GM18498 (cell line): ENCODE data around the gene VGLL4.

Experiments
- ATAC-seq: cut with Tn5 transposase; IDR thresholded peaks from one replicate; pipeline ENCODE4 v1.9.1; 2021; ENCODE audit warnings: mild to moderate bottlenecking, moderate library complexity; ENCODE audit not compliant: unreplicated experiment

The VGLL4 gene

DNA sequence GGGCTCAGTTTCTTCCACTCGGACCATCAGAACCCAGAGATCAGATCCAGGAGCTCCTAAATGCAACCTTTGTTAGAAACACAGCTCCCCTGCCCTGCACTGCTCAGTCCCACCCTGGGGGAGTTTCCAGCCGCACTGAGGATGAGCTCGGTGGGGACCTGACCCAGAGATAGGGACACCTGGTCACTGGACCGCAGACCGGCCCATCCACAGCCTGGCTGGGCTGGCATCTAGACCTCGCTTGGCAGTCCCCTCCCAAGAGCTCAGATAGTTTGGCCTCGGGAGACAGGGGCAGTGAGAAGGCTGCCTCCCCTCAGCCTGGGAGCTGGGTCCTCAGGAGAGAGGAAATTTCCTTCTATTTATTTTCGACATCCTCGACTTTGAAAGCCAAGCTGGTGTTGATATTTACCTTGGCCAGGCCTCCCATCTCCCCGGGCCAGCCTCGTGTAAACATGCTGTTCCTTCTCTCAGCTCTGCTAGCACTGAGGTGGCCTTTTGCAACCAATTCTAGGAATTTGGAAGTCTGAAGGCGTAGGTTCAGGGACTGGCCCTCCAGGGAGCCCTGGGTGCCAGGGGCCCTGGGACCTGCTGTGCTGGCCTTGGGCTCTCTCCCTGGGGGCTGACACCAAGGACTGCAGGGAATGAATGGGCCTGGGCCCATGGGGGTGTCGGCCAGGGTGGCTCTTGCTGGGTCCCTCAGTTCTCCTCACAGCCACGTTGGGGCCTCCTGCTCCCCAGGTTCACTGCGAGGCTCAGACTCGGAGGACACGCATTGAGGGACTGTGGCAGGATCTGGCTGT is 90.1 kb downstream of the VGLL4 start:
- ATAC-seq, result no peak

DNA sequence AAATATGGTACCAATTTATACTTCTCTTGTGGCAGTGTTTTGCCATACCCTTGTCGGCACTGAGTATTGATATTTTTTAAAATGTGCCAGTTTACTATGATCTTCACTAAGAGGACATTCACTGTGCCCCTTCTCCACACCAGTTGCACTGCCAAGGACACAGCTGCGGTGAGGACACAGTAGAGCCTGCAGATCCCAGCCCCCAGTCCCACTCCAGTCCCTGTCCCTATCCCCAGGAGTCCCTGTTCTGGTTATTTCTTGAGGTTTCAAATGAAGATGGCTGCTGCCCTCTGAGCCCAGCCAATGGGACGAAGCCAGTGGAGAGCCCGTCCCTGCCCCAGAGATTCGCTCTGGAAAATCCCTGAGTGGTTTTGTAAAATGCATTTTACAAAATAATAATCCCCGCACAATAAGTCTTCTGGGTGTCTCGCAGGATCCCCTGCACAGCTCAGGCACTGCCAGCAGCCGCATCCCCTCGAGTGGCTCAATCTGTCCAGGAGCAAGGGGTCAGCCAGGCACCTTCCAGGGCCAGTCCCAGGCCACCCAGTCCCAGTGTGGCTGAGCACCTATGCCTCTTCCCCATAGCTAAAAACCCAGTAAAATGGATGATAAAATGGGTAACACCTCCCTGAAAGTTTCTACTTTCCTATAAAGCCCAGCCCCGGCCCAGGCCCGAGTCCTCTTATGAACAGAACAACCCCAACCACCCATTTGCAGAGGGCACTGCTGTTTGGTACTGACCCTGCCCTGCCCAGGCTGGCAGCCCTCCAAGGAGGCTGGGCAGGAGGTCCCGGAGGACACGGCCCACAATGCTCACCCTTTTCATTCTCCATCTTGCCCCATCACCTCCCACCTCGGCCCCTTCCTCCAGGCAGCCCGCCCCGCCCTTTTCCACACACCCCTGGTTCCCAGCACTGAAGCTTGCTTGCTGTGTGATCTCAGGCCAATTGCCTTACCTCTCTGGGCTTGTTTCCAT is 91.1 kb downstream of the VGLL4 start:
- no peak for ATAC-seq

DNA sequence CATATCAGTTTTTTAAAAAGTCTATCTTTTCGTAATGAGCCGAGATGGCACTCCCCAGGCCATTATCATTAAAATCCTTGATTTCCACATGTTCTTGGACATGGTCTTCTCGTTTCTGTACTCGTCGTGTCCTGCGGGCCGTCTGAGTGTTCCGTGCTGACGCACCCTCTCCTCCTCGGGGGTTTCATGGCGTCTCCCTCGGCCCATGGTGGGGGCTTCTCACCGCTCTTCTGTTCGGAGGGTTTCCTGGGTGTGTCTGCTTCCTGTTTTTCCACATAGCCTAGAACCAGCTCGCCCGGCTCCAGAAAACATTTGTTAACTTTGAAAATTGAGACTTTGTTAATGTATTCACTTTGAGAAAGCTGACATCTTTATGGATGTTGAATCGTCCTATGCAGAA is 92.7 kb downstream of the VGLL4 start:
- ATAC-seq, result no peak

DNA sequence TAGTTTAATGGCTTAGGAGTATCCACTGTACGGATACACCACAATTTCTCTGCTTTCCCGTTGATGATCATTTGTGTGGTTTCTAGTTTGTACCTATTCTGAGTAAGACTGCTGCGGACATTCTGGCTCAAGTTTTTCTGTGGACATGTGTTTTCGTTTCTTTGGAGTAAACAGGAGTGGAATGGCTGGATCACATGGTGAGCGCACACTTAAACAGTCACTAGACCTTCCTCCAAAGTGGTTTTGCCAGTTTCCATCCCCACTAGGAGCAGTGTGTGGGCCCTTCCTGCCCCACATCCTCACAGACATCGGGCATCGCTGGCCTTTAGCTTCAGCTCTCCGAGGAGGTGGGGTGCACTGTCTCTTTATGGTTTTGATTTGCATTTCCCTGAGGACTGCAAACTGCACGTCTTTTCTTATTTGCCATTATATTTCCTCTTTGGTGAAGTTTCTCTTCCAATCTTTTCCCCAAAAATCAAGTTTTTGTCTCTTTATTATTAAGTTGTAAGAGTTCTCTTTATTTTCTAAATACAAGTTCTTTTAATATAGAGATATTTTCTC is 94.1 kb downstream of the VGLL4 start:
- ATAC-seq, result no peak

DNA sequence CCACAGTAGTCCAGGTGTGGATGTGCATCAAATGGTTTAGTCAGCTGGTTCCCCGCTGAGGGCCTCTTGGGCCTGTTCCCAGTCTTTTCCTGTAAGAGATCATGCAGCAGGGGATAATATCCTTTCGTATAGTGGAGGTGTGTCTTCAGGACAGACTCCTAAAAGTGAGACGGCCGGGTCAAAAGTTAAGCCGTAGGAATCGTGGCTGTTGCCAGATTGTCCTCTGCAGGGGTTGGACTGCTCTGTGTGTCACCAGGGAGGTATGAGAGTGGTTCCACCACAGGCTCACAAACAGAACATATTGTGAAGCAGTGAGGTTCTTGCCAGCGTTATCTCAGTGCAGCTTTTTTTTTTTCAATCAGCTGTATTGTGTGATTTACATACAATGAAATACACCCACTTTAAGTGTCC is 95.0 kb downstream of the VGLL4 start:
- ATAC-seq, result no peak

DNA sequence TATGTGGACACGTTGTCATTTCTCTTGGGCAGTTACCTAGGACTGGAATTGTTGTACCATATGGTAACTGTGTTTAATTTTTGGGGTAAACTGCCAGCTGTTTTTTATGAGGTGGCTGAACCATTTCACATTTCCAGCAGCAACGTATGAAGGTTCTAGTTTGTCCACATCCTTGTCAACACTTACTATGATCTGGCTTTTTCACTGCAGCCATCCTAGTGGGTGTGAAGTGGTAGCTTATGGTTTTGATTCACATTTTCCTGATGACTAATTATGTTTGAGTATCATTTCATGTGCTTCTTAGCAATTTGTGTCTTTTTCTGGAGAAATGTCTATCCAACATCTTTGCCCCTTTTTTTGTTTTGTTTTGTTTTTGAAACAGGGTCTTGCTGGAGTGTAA is 96.2 kb downstream of the VGLL4 start:
- ATAC-seq, result no peak

DNA sequence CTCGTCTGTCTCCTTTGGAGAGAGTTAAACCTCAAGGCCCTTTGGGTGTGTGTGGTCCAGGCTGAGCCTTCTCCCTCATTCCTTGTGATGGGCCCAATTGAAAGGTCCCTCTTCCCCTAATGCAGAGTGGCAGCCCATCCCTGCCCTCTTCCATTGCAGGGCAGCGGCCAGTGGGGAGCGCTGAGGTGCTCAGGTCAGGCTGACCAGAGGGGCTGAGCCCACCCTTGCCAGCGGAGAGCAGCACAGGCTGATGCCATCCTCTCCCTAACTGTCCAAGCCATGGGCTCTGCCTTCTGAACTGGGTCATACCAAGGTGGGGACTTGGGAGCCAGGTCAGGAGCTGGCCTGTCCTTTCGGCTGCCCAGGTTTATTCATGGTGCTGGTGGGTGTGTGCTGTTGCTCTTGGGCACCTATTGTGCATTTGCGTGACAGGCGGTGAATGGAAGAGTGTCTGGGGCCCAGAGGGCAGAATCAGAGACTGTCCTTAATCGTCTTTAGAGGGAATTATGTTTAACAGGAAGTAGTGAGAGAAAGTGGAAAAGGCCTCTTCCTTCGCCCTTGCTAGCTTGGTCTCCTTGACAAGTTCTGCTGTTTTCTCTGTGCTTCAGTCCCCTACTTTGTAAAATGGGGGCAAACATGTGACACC is 96.9 kb downstream of the VGLL4 start:
- ATAC-seq, result no peak

DNA sequence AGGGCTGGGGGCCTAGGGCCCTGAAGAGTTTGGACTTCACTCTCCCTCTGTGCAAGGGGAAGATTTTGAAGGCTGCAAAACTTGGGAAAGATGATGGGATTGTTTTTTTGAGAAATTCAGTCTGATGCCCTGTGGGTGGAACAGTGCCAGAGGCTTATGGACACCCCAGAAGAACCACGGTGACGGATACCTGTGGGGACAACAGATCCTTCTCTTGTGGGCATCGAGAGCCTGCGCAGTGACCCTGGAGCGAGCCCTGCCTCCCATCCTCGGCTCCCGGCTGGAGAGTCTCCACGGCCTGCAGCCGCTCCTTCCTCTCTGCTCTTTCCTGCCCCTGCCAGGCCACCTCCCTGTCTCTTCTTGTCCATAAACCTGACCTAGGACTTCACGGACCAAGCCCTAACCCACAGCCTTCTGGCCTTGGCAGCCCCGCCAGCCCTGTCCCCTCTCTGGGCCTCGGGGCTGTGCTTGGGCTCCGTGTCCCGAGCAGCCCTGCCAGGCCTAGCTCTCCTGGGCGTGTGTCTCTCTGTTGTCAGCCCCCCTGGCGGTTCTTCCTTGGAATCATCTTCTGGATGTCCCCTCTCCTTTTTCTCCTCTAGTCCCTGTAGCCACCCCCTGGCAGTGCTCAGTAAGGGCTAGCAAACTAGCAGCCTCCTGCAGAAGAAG is 98.4 kb downstream of the VGLL4 start:
- no peak for ATAC-seq

DNA sequence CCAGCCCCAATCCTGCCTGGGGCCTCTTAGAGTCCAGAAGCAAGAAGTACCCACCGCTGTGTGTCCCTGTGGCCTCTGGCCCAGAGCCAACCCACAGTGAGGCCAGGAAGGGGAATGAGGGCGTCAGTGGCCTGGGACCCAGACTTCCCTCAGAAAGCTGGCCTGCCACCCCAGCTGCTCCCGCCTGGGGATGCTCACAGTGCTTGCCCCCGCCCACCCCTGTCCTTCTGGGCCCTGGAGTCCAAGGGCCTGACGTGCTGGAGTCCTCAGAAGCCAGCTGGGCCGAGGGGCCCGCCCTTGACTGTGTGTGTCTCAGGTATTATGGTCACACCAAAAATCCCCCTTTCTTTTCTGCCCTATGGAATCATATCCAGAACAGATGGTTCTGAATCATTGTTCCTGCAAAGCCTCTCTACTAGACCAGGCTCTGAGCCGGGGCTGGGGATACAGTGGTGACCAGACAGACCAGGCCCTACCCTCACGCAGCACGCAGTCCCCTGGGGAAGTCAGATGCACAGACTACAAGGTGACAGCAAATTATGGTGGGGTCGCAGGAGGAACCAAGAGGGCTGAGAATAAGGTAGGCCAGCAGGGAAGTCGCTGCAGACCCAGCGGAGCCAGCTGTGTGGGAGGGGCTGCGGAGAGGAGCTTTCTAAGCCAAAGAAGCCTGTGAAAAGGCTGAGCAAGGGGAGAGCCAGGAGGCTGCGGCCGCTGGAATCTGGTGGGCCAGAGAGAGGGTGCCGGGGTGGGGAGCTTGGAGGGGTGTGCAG is 99.1 kb downstream of the VGLL4 start:
- no peak for ATAC-seq

DNA sequence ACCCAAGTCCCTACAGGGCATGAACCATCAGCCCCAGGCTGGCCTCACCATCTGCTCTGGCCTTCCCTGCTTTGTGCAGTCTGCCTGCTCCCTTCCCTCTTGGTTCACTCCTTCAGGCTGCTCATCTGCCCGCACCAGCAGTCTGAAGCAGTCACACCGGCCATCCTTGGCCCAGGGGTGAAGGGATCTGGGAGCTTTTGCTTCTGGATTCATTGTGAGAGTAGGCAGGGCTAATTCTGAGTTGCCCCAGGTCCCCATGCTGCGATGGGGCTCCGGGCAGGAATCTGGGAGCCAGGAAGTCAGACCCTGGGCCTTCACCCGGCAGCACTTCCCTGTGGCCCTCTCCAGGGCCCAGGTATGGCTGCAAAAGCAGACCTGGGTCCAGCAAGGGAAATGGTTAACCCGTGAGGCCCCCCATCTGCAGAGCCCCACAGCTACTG is 99.7 kb downstream of the VGLL4 start:
- ATAC-seq, result no peak

DNA sequence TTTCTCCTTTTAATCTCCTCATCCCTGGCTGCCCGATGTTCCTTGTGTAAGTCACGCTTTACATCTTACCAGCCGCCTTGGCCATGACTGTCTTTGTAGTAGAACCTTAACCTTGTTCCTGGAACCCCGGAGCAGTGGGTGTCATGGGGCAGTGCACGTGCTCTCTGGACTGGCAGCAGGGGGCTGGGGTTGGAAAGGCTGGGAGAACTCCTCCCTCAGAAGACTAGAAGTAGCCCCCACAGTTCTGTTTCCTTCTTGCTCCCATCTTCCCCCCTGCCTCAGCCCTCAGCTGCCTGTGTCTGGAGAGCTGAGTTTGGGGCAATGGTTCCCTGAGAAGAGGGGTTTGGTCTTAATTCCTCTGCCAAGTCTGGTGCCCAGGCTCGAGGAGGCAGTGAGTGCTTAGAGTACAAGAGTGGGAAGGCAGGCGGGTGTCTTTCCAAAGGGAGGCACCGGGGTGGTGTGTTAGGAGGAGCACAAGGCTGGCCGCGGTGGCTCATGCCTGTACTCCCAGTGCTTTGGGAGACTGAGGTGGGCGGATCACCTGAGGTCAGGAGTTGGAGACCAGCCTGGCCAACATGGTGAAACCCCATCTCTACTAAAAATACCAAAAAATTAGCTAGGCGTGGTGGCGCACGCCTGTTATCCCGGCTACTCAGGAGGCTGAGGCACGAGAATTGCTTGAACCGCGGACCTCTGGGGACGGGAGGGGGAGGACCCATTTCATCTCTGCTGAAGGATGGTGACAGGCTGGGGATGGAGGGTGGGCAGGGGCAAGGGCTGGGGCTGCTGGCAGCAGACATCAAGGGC is 100.4 kb downstream of the VGLL4 start:
- no peak for ATAC-seq

DNA sequence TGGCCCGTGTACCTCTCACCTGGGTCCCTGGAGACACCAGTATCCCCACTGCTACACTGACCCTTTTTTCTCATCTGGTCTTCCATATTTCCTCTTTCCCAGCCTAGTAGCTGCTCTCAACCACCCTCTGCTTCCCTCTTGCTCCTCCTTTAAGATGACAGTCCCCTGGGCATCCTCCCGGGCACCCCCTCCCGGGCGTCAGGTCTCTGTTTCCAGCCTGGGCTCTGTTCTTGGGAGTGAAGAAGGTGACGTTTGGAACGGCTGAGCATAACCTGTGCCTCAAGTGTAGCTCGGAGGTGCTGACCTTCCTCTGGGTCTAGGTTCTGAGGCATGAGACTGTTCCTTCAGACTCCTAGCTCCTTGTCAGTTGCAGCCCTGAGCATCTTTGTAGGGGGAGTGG is 101.2 kb downstream of the VGLL4 start:
- no peak for ATAC-seq

DNA sequence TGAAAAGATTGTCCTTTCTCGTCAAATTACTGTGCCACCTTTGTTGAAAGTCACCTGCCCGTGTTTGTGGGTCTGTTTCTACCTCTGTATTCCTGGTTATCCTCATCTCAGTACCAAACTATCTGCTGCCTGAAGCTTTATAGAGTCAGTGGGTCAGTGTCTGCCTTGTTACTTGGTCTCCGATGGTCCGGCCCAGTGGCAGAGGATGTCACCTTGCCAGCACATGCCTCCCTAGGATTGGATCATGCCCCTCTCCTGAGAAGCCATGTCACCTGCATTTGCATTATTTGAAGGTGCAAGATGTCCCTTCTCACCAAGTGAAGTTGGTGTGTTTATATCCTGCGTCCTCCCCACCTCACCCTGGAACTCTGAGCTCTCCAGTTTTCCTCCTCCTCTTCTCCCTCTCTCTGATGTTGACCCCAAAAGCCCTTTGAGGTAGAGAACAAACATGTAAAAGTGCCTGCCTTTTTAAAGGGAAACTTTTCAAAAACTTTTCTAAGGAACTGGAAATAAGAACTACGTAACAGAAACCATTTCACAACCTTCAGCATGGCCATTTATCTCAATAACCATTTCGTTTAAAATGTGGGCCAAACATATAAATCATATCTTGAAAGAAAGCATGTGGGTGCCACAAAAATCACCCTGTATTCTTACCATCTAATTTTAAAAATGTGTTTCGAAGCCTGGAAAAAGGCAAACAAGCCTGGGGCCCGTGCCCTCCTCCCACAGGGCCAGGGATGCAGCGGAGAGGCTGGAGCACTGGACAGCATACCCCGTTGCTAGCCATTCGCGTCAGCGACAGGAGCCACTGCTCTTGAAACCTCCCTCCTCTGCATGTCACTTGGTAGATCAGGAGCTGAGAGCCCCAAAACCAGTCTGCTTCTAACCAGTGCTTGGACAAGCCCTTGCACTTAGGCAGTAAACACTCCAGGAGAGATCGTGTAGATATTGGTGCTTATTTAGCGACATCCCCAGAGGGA is 102.1 kb downstream of the VGLL4 start:
- no peak for ATAC-seq

DNA sequence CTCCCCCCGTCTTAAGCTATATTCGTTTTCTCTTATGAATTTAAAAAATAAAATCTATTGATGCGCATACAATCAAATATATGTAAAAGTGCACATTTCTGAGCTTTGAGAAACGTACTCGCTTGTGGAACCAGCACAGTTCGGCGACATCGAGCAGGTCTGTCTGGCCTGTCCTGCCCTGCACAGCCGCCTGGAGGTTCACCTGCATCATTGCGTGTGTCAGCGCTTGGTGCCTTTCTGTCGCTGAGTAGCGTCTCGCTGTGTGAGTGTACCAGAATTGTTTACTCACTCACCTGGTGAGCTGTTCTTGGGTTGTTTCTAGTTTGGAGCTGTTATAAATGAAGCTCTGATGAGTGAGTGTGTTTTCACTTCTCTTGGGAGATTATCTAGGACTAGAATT is 104.0 kb downstream of the VGLL4 start:
- no peak for ATAC-seq

DNA sequence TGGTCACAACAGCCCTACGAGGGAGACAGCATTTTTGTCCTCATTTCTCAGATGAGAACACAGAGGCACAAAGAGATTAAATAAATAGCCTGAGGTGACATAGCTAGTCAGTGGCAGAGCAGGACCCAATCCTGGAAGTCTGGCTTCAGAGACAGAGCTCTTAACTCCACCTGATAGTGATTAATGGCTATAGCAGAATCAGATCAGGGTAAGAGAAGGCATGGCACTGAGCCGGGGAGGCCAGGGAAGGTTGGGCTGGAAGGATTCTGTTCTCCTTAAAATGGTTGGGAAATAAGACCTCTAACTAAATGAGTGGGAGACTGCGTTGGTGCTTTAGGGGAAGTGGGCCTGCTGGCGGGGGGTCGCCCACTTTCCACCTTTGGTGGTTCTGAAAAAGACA is 104.5 kb downstream of the VGLL4 start:
- no peak for ATAC-seq

DNA sequence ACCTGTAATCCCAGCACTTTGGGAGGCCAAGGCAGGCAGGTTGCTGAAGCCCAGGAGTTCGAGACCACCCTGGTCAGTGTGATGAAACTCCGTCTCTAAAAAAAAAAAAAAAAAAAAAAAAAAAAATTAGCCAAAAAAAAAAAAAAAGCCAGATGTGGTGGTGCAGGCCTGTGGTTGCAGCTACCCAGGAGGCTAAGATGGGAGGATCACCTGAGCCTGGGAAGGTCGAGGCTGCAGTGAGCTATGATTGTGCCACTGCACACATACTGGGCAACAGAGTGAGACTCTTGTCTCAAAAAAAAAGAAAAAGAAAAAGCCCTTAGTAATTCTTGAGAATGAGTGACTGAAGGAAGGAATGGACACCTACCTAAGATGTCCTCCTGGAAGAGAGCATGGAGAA is 105.1 kb downstream of the VGLL4 start:
- ATAC-seq, result no peak

DNA sequence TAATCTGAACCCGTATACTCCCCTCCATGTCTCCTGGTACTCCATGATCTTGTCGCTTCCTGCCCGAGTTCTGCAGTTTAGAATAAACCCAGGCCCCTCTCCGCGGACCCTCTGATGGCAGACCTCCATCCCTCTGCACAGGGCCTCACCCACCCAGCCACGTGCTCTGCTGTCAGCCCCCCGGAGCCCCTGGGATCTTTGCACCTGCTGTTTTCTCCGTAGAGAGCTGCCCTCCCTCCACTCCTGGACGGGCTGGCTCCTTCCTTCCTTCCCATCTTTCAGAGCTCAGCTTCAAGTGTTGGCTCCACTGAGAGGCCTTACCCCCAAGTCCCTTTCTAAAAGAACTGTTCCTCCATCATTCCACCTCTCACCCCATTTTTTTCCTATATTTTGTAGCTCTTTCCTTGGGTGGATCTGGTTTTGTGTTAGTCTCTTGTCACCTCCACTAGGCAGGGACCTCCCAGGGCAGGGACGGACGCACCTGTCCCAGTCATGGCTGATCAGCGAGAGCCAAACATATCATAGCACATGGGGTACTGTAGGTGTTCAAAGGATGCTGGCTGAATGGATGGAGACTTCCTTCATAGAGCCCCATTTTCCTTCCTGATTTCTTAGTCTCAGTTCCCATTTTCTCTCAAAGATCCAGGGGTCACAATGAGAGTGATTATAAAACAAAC is 106.6 kb downstream of the VGLL4 start:
- ATAC-seq, result no peak
